MCF 10A (cell line): Measurements from ENCODE around the gene HELQ. TPM values are rescaled to one million over a fixed set of nuclear protein-coding genes. Genes with fewer than 3 reads are reported as not detected.

Experiments used
- BruUV-seq: library from RNA; stranded (reverse); fragments of 400-500 nt; replicated peaks from 2 replicates; lab custom pipeline; 2021; lab: Mats Ljungman, UMichigan
- CTCF ChIA-PET: fragments of 300-600 bp; sonication (Branson Sonifier 250); formaldehyde crosslinking; extraction: SDS; loops from one replicate; lab custom pipeline; 2021; ENCODE audit warnings: antibody characterized with exemption, inconsistent platforms; lab: Yijun Ruan, JAX
- POLR2A ChIA-PET: fragments of 300-600, 350-650 bp; sonication (Branson Sonifier 250); formaldehyde crosslinking; extraction: SDS; loops from one replicate; lab custom pipeline; 2020; ENCODE audit warnings: antibody characterized with exemption, inconsistent platforms; lab: Yijun Ruan, JAX
- DNase-seq: peaks from one replicate; pipeline ENCODE4 v3.0.0-alpha.2; 2018; ENCODE audit not compliant: unreplicated experiment
- H3K27ac Mint-ChIP-seq: one replicate; pipeline ENCODE4 v1.8.0; 2022; ENCODE audit warnings: mild to moderate bottlenecking, low read depth, mixed read lengths; ENCODE audit not compliant: unreplicated experiment
- H3K27me3 Mint-ChIP-seq: one replicate; pipeline ENCODE4 v1.8.0; 2022; ENCODE audit warnings: mixed read lengths; ENCODE audit not compliant: insufficient read depth, unreplicated experiment
- H3K36me3 Mint-ChIP-seq: one replicate; pipeline ENCODE4 v1.8.0; 2022; ENCODE audit warnings: mild to moderate bottlenecking, moderate library complexity, mixed read lengths; ENCODE audit not compliant: insufficient read depth, unreplicated experiment
- H3K4me1 Mint-ChIP-seq: one replicate; pipeline ENCODE4 v1.8.0; 2022; ENCODE audit warnings: mixed read lengths; ENCODE audit not compliant: insufficient read depth, unreplicated experiment
- H3K4me3 Mint-ChIP-seq: one replicate; pipeline ENCODE4 v1.8.0; 2022; ENCODE audit warnings: mild to moderate bottlenecking, moderate library complexity, mixed read lengths; ENCODE audit not compliant: unreplicated experiment
- H3K9me3 Mint-ChIP-seq: one replicate; pipeline ENCODE4 v1.8.0; 2022; ENCODE audit warnings: mixed read lengths; ENCODE audit not compliant: unreplicated experiment
- CTCF ChIP-seq: fragments of 200-600 bp; IDR thresholded peaks from one replicate; pipeline ENCODE4 v1.8.0; 2022; ENCODE audit warnings: antibody characterized with exemption, mild to moderate bottlenecking; ENCODE audit not compliant: unreplicated experiment
- intact Hi-C: fragments of 100-400 bp; cut with micrococcal nuclease; formaldehyde crosslinking; loops from 2 replicates; pipeline ENCODE4 v1.14.1; 2022
- total RNA-seq: library from RNA; stranded (reverse); gene quantifications from 2 replicates; pipeline ENCODE4 v1.2.3, GENCODE V29; 2022

The HELQ gene
- total RNA-seq, 1 experiment from 2014 or later = 12.8 TPM

- Mint-ChIP-seq H3K9me3 (no peaks in the 10 kb centered on the region), H3K4me1 (no peaks in the 10 kb centered on the region), H3K4me3 (peak within 1 kb of the TSS; percentile 96), H3K36me3 (peaks cover 12% of the 10 kb centered on the region), H3K27me3 (no peaks in the 10 kb centered on the region), H3K27ac (peak within 1 kb of the TSS; percentile 78)
- CTCF ChIA-PET = interaction anchor here (0.6 kb wide), 1 partner anchor 14 kb away, joined by 3 read pairs; no protein-coding TSS in a partner anchor
- TF ChIP-seq CTCF = no peak
- TSS peak; percentile 56 for BruUV-seq
- peak; percentile 94 for DNase-seq
- POLR2A ChIA-PET = interaction anchor here (0.6 to 2.6 kb wide), 18 partner anchors 10 to 1428 kb away, joined by 3 to 22 read pairs (median 4); partner anchors contain the start of genes GPAT3, HELQ and MRPS18C
- intact Hi-C loops = no loop called here
These were observed 29.2 kb upstream of the HELQ start, which contains the start of gene ABRAXAS1 for GRCh38 chr4:83484500-83485461. TSS of gene ABRAXAS1 (minus strand) at chr4:83485100. CDS start at chr4:83485072, 28 bp downstream.

GRCh38 chr4:83473966-83474365 lies 18.3 kb upstream of the HELQ start:
- intact Hi-C loops = no loop called here
- H3K27me3 Mint-ChIP-seq = no peaks in the 10 kb centered on the region
- no peak overlapping the region for H3K4me3 Mint-ChIP-seq
- ChIA-PET POLR2A (interaction anchor here (0.8 kb wide), 1 partner anchor 10 kb away, joined by 3 read pairs; the partner anchor contains the start of gene ABRAXAS1), CTCF (no interaction called here)
- no peak for DNase-seq
- TF ChIP-seq CTCF = no peak
- H3K36me3 Mint-ChIP-seq = peaks cover 19% of the 10 kb centered on the region
- no peak overlapping the region for H3K27ac Mint-ChIP-seq
- BruUV-seq = no TSS peak
- H3K4me1 Mint-ChIP-seq = no peaks in the 10 kb centered on the region
- H3K9me3 Mint-ChIP-seq = no peaks in the 10 kb centered on the region

GRCh38 chr4:83473423-83473822 lies 17.8 kb upstream of the HELQ start:
- TF ChIP-seq CTCF = no peak
- Mint-ChIP-seq H3K4me3 (no peak overlapping the region), H3K27me3 (no peaks in the 10 kb centered on the region), H3K27ac (no peak overlapping the region), H3K36me3 (peaks cover 20% of the 10 kb centered on the region), H3K4me1 (no peaks in the 10 kb centered on the region), H3K9me3 (no peaks in the 10 kb centered on the region)
- ChIA-PET POLR2A (no interaction called here), CTCF (interaction anchor here (1.0 kb wide), 1 partner anchor 15 kb away, joined by 4 read pairs; no protein-coding TSS in a partner anchor)
- no peak for DNase-seq
- intact Hi-C loops = no loop called here
- BruUV-seq = no TSS peak

- H3K4me3 Mint-ChIP-seq = peak overlapping the region; percentile 98
- no peaks in the 10 kb centered on the region for H3K9me3 Mint-ChIP-seq
- TF ChIP-seq CTCF = no peak
- H3K27ac Mint-ChIP-seq = peak overlapping the region; percentile 100
- DNase-seq = peak; percentile 0
- ChIA-PET POLR2A (interaction anchor here (0.9 to 2.9 kb wide), 15 partner anchors 9 to 172 kb away, joined by 3 to 20 read pairs (median 4); partner anchors contain the start of genes COQ2 and HPSE), CTCF (interaction anchor here (1.2 kb wide), 1 partner anchor 121 kb away, joined by 5 read pairs; no protein-coding TSS in a partner anchor)
- peaks cover 17% of the 10 kb centered on the region for H3K4me1 Mint-ChIP-seq
- TSS peak; percentile 73 for BruUV-seq
- peaks cover 80% of the 10 kb centered on the region for H3K36me3 Mint-ChIP-seq
- no peaks in the 10 kb centered on the region for H3K27me3 Mint-ChIP-seq
- intact Hi-C loops = no loop called here
These were observed 520 bp upstream of the HELQ start for GRCh38 chr4:83456184-83456501.
